A673 (cell line): ENCODE results near the gene LY86.

Source experiments
- CTCF ChIP-seq: fragments of 300-800, 200-600 bp; sonication (generic); conservative IDR thresholded peaks from 2 replicates; pipeline ENCODE4 v1.5.1; 2017; ENCODE audit warnings: low read depth, mild to moderate bottlenecking, antibody characterized with exemption, low read length, moderate library complexity, mixed read lengths
- EZH2 ChIP-seq: fragments of 200-600 bp; sonication (generic); IDR thresholded peaks from 2 replicates; pipeline ENCODE4 v1.6.1; 2017; ENCODE audit warnings: borderline replicate concordance, low read depth, mild to moderate bottlenecking, mixed read lengths, antibody characterized with exemption, low read length; ENCODE audit not compliant: poor library complexity, severe bottlenecking

- TF ChIP-seq CTCF = no peak
- no peak for TF ChIP-seq EZH2
Observed at GRCh38 chr6:6620766-6621425, 32.4 kb downstream of the LY86 start.
